Measurements from ENCODE around the gene TMEM163. TPM values are rescaled to one million over a fixed set of nuclear protein-coding genes. Genes with fewer than 3 reads are reported as not detected.
A peak's percentile ranks its signal among the peaks of the same experiment; 100 is the strongest.

The TMEM163 gene
- total and polyA plus RNA-seq, 2 of the 13 experiments (the other 11 are each of a cell fraction or from before 2014, with no cell fraction given): 0.05 TPM; not detected in 1

DNA sequence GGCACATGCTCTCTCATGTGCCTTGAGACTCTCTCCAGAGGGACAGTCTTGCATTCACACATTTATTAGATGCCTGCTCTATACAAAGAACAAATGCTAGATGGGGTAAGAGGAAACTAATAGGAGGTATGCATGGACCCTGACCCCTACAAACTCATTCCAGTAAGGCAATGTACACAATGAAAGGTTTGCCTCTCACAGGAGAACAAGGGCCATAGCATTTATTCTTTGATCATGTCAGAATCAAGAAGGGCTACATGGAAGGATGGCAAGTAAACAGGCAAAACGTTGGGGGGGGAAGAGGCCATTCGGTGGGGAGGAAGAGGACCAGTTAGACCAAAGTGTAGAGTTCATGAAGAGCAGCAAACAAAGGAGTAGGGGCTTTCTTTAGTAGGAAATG lies 130.2 kb downstream of the TMEM163 start (continued):
- TF ChIP-seq, protein P1, sequence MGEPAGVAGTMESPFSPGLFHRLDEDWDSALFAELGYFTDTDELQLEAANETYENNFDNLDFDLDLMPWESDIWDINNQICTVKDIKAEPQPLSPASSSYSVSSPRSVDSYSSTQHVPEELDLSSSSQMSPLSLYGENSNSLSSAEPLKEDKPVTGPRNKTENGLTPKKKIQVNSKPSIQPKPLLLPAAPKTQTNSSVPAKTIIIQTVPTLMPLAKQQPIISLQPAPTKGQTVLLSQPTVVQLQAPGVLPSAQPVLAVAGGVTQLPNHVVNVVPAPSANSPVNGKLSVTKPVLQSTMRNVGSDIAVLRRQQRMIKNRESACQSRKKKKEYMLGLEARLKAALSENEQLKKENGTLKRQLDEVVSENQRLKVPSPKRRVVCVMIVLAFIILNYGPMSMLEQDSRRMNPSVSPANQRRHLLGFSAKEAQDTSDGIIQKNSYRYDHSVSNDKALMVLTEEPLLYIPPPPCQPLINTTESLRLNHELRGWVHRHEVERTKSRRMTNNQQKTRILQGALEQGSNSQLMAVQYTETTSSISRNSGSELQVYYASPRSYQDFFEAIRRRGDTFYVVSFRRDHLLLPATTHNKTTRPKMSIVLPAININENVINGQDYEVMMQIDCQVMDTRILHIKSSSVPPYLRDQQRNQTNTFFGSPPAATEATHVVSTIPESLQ (CRISPR knock-in tag; conservative IDR thresholded peaks at IDR 0.05): no peak
- TF ChIP-seq ZNF619 (CRISPR knock-in tag; IDR thresholded peaks at IDR 0.05) (no peak), SOX6 (IDR thresholded peaks at IDR 0.05) (no peak), SOX6 (CRISPR knock-in tag; IDR thresholded peaks at IDR 0.05) (peak; percentile 49), SOX5 (CRISPR knock-in tag; IDR thresholded peaks at IDR 0.05; ENCODE audit: borderline replicate concordance) (0 out of 2 replicates have a peak, but pooled peaks have one; percentile 20), ZNF446 (CRISPR knock-in tag; IDR thresholded peaks at IDR 0.05) (no peak), EHMT2 (IDR thresholded peaks at IDR 0.05; ENCODE audit: borderline replicate concordance, low read depth, low read length) (no peak; the same call in 1 of the 2 replicates), ZMAT5 (CRISPR knock-in tag; IDR thresholded peaks at IDR 0.05; ENCODE audit: borderline replicate concordance, low read depth) (no peak), ZNF775 (CRISPR knock-in tag; IDR thresholded peaks at IDR 0.05; ENCODE audit: borderline replicate concordance) (no peak), KDM6A (CRISPR knock-in tag; IDR thresholded peaks at IDR 0.05; ENCODE audit: low read depth) (peak; percentile 25; the same call in 1 of the 2 replicates), KLF9 (CRISPR knock-in tag; IDR thresholded peaks at IDR 0.05; ENCODE audit: low read depth) (no peak), USF2 (IDR thresholded peaks at IDR 0.05; ENCODE audit: low read depth, low read length) (no peak), USF2 (CRISPR knock-in tag; IDR thresholded peaks at IDR 0.05; ENCODE audit: borderline replicate concordance) (no peak), CBX5 (CRISPR knock-in tag; IDR thresholded peaks at IDR 0.05; ENCODE audit: borderline replicate concordance) (no peak), PATZ1 (CRISPR knock-in tag; IDR thresholded peaks at IDR 0.05) (0 out of 2 replicates have a peak, but pooled peaks have one; percentile 35), HNF4A (CRISPR knock-in tag; IDR thresholded peaks at IDR 0.05) (peak; percentile 71)
- TF ChIP-seq, protein P2, sequence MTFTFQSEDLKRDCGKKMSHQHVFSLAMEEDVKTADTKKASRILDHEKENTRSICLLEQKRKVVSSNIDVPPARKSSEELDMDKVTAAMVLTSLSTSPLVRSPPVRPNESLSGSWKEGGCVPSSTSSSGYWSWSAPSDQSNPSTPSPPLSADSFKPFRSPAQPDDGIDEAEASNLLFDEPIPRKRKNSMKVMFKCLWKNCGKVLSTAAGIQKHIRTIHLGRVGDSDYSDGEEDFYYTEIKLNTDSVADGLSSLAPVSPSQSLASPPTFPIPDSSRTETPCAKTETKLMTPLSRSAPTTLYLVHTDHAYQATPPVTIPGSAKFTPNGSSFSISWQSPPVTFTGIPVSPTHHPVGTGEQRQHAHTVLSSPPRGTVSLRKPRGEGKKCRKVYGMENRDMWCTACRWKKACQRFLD (CRISPR knock-in tag; IDR thresholded peaks at IDR 0.05; ENCODE audit: borderline replicate concordance): no peak
- TF ChIP-seq, protein P3, sequence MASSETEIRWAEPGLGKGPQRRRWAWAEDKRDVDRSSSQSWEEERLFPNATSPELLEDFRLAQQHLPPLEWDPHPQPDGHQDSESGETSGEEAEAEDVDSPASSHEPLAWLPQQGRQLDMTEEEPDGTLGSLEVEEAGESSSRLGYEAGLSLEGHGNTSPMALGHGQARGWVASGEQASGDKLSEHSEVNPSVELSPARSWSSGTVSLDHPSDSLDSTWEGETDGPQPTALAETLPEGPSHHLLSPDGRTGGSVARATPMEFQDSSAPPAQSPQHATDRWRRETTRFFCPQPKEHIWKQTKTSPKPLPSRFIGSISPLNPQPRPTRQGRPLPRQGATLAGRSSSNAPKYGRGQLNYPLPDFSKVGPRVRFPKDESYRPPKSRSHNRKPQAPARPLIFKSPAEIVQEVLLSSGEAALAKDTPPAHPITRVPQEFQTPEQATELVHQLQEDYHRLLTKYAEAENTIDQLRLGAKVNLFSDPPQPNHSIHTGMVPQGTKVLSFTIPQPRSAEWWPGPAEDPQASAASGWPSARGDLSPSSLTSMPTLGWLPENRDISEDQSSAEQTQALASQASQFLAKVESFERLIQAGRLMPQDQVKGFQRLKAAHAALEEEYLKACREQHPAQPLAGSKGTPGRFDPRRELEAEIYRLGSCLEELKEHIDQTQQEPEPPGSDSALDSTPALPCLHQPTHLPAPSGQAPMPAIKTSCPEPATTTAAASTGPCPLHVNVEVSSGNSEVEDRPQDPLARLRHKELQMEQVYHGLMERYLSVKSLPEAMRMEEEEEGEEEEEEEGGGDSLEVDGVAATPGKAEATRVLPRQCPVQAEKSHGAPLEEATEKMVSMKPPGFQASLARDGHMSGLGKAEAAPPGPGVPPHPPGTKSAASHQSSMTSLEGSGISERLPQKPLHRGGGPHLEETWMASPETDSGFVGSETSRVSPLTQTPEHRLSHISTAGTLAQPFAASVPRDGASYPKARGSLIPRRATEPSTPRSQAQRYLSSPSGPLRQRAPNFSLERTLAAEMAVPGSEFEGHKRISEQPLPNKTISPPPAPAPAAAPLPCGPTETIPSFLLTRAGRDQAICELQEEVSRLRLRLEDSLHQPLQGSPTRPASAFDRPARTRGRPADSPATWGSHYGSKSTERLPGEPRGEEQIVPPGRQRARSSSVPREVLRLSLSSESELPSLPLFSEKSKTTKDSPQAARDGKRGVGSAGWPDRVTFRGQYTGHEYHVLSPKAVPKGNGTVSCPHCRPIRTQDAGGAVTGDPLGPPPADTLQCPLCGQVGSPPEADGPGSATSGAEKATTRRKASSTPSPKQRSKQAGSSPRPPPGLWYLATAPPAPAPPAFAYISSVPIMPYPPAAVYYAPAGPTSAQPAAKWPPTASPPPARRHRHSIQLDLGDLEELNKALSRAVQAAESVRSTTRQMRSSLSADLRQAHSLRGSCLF (CRISPR knock-in tag; IDR thresholded peaks at IDR 0.05; ENCODE audit: borderline replicate concordance): no peak

All from HepG2 (cell line).